GM23248 (cell line): ENCODE data around the gene MTMR2.

ENCODE experiments used
- EZH2 ChIP-seq: fragments of 200-600 bp; sonication (generic); IDR thresholded peaks from 2 replicates; pipeline ENCODE4 v1.6.1; 2018; ENCODE audit warnings: antibody characterized with exemption, mild to moderate bottlenecking; ENCODE audit not compliant: insufficient read depth, poor library complexity, severe bottlenecking
- EZH2phosphoT487 ChIP-seq: fragments of 200-600 bp; sonication (generic); IDR thresholded peaks from 2 replicates; pipeline ENCODE4 v1.6.1; 2018; ENCODE audit warnings: antibody characterized with exemption, moderate library complexity, mild to moderate bottlenecking, low read depth; ENCODE audit not compliant: insufficient read depth

GRCh38 chr11:95833378-95833777, 90.5 kb downstream of the MTMR2 start:
- TF ChIP-seq EZH2: no peak
- TF ChIP-seq EZH2phosphoT487: no peak
